Measurements from ENCODE around the gene CCNA1.

CCNA1 gene

DNA sequence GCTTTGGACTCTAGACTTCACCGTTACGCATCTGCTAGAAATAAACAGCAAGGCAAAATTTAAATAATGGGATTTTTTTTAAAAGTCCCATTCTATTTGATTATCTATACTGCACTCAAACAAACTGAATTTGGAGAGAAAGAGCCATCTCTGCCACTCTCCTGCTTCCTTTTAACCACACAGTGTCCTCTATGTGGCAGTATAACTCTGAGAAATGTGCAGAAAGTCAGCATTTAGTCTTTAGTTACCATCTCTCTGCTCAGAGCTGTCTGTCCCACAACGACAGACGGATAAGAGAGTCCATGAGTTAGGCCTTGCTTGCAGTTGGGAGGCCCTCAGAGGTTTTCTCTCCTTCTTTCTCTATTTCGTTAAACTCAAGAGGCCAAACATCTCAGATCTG, 21.2 kb downstream of the CCNA1 start:
- no peak for DNase-seq (ENCODE audit: extremely low read depth in 1 of 2, low read depth in 1 of 2)

DNA sequence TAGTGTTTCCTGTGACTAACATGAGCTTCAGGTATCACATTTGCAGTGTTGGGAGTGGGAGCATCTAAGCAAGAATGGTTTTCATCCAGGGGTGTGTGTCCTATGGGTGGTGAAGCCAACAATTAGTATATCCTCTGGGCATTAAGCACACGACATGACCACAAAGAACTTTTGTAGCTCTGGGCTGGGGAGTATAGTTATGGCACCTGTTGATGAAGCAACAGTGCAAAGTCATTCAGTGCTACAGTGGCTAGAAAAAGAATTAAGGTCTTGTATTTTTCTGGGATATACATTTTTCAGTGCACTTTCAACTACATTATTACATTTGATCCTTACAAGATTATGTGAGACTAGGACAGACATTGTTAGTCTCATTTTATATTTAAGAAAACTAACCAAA, 21.8 kb downstream of the CCNA1 start:
- no peak for DNase-seq (ENCODE audit: extremely low read depth in 1 of 2, low read depth in 1 of 2)

DNA sequence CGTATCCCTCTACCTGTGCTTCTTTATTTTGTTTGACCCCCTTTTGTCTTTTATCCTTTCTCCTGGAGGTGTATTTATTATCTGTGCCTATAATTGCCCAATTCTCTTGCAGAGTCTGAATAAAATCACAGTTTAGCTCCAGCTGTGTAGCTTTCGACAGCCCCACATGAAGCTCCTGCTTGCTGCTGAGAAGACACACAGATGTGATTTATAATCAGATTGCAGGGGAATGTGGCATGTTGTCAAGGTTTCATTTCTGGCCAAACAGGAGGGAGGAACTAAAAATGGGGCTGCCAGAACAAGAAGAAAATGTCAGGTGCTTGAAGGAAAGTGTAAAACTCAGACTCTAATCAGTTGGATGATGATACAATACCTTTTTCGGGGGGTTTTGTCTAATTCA, 22.7 kb downstream of the CCNA1 start:
- no peak for DNase-seq (ENCODE audit: extremely low read depth in 1 of 2, low read depth in 1 of 2)

DNA sequence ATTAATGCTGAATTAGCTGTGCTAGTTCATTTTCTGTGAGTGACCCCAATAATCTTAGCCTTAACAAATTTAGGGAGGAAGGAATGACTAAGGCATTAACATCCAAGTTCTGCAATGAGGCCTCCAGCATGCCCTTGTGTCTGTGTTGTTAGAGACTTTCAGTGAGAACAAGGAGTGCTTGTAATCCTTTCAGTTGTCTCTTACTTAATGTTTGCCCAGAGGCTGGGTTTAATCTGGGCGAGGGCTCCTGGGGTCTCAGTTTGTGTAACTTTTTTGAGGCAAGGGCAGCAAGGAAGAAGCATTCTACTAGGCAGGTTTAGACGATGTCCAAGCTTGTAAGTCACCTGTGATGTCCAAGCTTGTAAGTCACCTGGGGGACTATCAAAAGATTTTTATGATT, 24.3 kb downstream of the CCNA1 start:
- DNase-seq (ENCODE audit: extremely low read depth in 1 of 2, low read depth in 1 of 2), result no peak

DNA sequence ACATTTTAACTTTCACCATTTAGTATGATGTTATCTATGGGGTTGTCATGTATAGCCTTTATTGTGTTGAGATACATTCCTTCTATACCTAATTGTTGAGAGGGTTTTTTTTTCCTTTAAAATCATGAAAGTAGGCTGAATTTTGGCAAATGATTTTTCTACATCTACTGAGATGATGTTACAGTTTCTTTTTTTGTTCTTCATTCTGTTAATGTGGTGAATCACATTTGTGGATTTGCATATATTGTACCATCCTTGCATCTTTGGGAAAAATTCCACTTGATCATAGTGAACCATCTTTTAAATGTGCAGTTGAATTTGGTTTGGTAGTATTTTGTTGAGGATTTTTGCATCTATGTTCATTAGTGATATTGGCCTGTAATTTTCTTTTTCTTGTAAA, 29.2 kb downstream of the CCNA1 start:
- DNase-seq (ENCODE audit: extremely low read depth in 1 of 2, low read depth in 1 of 2), result no peak

DNA sequence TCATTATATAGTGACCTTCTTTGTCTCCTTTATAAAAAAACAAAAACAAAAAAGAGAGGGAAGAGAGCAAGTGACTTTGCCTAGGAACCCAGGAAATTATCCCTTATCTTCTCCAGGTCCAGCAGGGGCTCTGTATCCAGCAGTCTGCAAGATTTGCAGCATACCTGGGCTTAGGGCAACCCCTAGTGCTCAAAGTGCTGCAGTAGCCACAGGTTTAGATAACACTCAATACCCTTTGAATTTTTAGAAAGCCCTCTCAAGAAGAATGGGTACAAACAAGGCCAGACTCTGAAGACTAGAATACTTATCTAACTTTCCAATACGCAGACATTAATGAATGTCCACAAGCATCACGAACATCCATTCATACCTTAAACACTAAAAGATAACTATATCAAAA, 43.2 kb downstream of the CCNA1 start:
- DNase-seq (ENCODE audit: extremely low read depth in 1 of 2, low read depth in 1 of 2), result no peak

DNA sequence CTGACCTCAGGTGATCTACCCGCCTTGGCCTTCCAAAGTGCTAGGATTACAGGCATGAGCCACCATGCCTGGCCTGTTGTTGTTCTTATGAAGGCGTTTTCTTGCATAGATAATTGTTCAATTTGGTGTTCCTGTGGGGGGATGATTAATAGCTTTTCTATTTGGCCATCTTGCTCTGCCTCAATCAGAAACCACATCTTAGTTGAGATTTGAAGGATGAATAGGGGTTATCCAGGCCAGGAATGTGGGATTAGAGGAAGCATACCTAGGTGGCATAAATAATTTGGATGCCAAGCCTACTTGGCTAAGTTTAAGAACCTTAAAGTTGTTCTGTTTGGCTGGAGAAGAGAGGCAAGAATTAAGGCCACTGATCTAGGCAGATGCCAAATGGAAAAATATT, 44.4 kb downstream of the CCNA1 start:
- no peak for DNase-seq (ENCODE audit: extremely low read depth in 1 of 2, low read depth in 1 of 2)

DNA sequence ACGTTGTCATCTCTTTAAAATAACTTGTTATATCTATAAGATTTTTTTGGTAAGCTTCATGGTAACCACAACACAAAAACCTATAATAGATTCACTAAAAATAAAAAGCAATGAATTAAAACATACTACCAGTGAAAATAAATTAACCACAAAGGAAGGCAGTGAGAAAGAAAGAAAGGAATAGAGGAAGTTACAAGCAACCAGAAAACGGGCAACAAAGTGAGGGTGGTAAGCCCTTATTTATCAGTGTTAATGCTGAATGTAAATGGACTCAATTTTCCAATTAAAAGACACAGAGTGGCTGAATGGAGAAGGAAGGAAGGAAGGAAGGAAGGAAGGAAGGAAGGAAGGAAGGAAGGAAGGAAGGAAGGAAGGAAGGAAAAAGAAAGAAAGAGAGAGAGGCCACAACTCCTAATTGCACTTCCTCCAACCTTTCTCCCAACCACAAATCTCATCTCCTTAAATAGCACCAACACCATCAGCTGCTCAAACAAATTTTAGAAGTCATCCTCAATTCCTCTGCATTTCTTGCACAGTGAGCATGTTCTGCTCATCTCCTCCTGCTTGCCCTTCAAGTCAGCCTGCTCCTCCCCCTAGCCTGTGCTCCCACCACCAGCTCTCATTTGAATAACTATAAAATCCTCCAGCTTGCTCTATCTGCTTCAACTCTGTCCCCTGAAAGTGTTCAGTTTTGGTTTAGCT, 48.6 kb downstream of the CCNA1 start:
- DNase-seq (ENCODE audit: extremely low read depth in 1 of 2, low read depth in 1 of 2), result no peak

DNA sequence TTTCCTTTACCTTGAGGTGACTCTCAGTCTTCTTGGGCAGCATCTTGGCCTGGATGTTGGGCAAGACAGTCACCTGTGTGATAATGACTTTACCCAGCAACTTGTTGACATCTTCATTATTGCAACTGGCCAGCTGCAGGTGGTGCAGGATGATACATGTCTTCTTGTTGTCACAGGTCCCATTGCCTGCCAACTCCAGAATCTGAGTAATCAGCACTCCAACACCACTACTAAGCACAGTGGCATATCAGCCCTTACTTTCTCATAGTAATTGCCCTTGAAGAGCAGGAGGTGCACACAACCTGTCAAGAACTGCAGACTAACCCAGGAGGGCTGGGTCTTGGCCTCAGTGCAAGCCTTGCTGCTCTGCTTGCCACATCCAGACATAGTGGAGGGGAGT, 57.8 kb downstream of the CCNA1 start:
- no peak for DNase-seq (ENCODE audit: extremely low read depth in 1 of 2, low read depth in 1 of 2)

Data from activated CD8-positive, alpha-beta memory T cell treated with anti-CD3 and anti-CD28 coated beads for 1 hour (primary cell).